GM23248 (cell line): ENCODE results near the gene AGAP1. TPM values are rescaled to one million over a fixed set of nuclear protein-coding genes. Genes with fewer than 3 reads are reported as not detected.

Experiments
- DNase-seq: peaks from one replicate; pipeline ENCODE4 v3.0.0-alpha.2; 2015
- H2AFZ ChIP-seq: fragments of 200-600 bp; sonication (generic); 2 replicates; pipeline ENCODE4 v1.6.1; 2016; ENCODE audit warnings: antibody characterized with exemption
- H3F3A ChIP-seq: fragments of 200-600 bp; sonication (generic); 2 replicates; pipeline ENCODE4 v1.6.1; 2016; ENCODE audit warnings: mild to moderate bottlenecking, antibody characterized with exemption, mixed run types; ENCODE audit not compliant: insufficient read depth
- H3K27ac ChIP-seq: fragments of 200-600 bp; sonication (generic); 2 replicates; pipeline ENCODE4 v1.5.1; 2016; ENCODE audit warnings: mild to moderate bottlenecking
- H3K27me3 ChIP-seq: fragments of 200-600 bp; sonication (generic); replicated peaks from 2 replicates; pipeline ENCODE4 v1.6.1; 2016; ENCODE audit warnings: mild to moderate bottlenecking; ENCODE audit not compliant: insufficient read depth
- H3K36me3 ChIP-seq: fragments of 200-600 bp; sonication (generic); 2 replicates; pipeline ENCODE4 v1.6.1; 2016; ENCODE audit warnings: low read depth, mild to moderate bottlenecking
- H3K4me1 ChIP-seq: fragments of 200-600 bp; sonication (generic); 2 replicates; pipeline ENCODE4 v1.6.1; 2016; ENCODE audit warnings: mild to moderate bottlenecking; ENCODE audit not compliant: insufficient read depth
- H3K4me2 ChIP-seq: fragments of 200-600 bp; sonication (generic); one replicate; pipeline ENCODE4 v1.6.1; 2016; ENCODE audit warnings: mild to moderate bottlenecking; ENCODE audit not compliant: unreplicated experiment
- H3K4me3 ChIP-seq: fragments of 200-600 bp; sonication (generic); 2 replicates; pipeline ENCODE4 v1.5.1; 2016; ENCODE audit warnings: mild to moderate bottlenecking
- H3K79me2 ChIP-seq: fragments of 200-600 bp; sonication (generic); 2 replicates; pipeline ENCODE4 v1.6.1; 2016; ENCODE audit warnings: mild to moderate bottlenecking; ENCODE audit not compliant: insufficient read depth
- H3K9ac ChIP-seq: fragments of 200-600 bp; sonication (generic); 2 replicates; pipeline ENCODE4 v1.6.1; 2016; ENCODE audit warnings: mild to moderate bottlenecking
- H3K9me2 ChIP-seq: fragments of 200-600 bp; sonication (generic); 2 replicates; pipeline ENCODE4 v1.6.1; 2016; ENCODE audit warnings: mixed run types, mild to moderate bottlenecking, moderate library complexity; ENCODE audit not compliant: insufficient read depth
- H3K9me3 ChIP-seq: fragments of 200-600 bp; sonication (generic); one replicate; pipeline ENCODE4 v1.6.1; 2017; ENCODE audit warnings: low read depth
- H4K20me1 ChIP-seq: fragments of 200-600 bp; sonication (generic); 2 replicates; pipeline ENCODE4 v1.6.0; 2016; ENCODE audit not compliant: insufficient read depth
- EZH2 ChIP-seq: fragments of 200-600 bp; sonication (generic); IDR thresholded peaks from 2 replicates; pipeline ENCODE4 v1.6.1; 2018; ENCODE audit warnings: antibody characterized with exemption, mild to moderate bottlenecking; ENCODE audit not compliant: insufficient read depth, poor library complexity, severe bottlenecking
- EZH2phosphoT487 ChIP-seq: fragments of 200-600 bp; sonication (generic); IDR thresholded peaks from 2 replicates; pipeline ENCODE4 v1.6.1; 2018; ENCODE audit warnings: antibody characterized with exemption, moderate library complexity, mild to moderate bottlenecking, low read depth; ENCODE audit not compliant: insufficient read depth
- WGBS, 2 experiments: methylation state at CpG; one replicate each; pipeline ENCODE4 v1.1.6; 2015 to 2017; ENCODE audit warnings: low lambda C conversion rate in 2 of 2, low coverage in 1 of 2; ENCODE audit errors: missing lambda C conversion rate in 2 of 2; 5-methylcytosine and 5-hydroxymethylcytosine counted together
- in situ Hi-C: fragments of 300-500 bp; cut with MboI; formaldehyde crosslinking; loops from 2 replicates; pipeline ENCODE4 v1.15.0; 2020
- polyA plus RNA-seq: library from polyadenylated mRNA; unstranded; fragments of >200 nt; fragmentation: Nextera tagmentation; extraction: Ambion mirVana; gene quantifications from 2 replicates; pipeline ENCODE4 v1.2.1, GENCODE V29; 2016
- total RNA-seq: library from RNA; depleted of rRNA; stranded (reverse); fragments of >200 nt; shearing (Covaris generic); gene quantifications from 2 replicates; pipeline ENCODE4 v1.2.3, GENCODE V29; 2014

AGAP1 gene
- total and polyA plus RNA-seq, 2 experiments from 2014 or later, result 2.2 to 9.9 TPM

DNA sequence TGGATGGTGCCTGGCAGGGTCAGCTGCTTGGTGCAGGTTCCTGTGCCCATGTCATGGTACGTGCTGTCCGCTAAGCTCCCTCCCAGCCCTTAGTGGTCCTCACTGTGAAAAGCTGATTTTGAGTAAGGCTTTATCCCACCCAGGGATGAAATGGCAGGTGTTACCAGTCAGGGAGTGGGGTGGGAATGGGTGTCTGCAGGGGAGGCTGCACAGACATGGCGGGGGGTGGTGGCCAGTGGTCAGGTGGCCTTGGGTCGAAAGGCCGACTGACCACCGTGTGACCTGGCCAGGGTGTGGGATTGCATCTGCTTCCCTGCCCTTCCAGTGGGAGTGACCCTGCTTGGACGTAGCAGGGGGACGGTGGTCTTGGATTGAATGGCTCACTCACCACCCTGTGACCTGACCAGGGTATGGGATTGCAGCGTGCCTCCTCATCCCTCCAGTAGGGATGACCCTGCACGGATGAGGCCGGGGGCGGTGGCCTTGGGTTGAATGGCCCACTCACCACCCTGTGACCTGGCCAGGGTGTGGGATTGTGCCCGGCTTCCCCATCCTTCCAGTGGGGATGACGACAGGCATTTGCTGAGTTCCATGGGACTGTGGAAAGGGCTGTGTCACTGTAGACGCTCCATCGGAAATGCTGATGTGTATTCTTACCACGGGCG, 29.8 kb downstream of the AGAP1 start:
- Histone ChIP-seq H3K9me2 (no peaks in the 10 kb centered on the region), H3K36me3 (no peaks in the 10 kb centered on the region), H4K20me1 (peaks cover 4% of the 10 kb centered on the region; the same call in 1 of the 2 replicates), H3K79me2 (peaks cover 92% of the 10 kb centered on the region), H3K4me1 (no peaks in the 10 kb centered on the region), H3F3A (no peaks in the 10 kb centered on the region), H3K4me3 (no peak overlapping the region), H3K27ac (no peak overlapping the region), H3K27me3 (no peaks in the 10 kb centered on the region), H3K9ac (no peak overlapping the region), H3K9me3 (no peaks in the 10 kb centered on the region), H3K4me2 (no peak overlapping the region), H2AFZ (no peak overlapping the region)
- in situ Hi-C loops, result no loop called here
- no peak for DNase-seq
- WGBS, 2 experiments, result 91 to 95% methylated on average over 18 of the region's 18 CpGs
- TF ChIP-seq EZH2, result no peak
- TF ChIP-seq EZH2phosphoT487, result no peak

GRCh38 chr2:235526166-235526565, 32.3 kb downstream of the AGAP1 start:
- H3K4me2 ChIP-seq, result no peak overlapping the region
- H3K27ac ChIP-seq, result no peak overlapping the region
- H3K4me1 ChIP-seq, result no peaks in the 10 kb centered on the region
- peaks cover 92% of the 10 kb centered on the region for H3K79me2 ChIP-seq
- H3K27me3 ChIP-seq, result no peaks in the 10 kb centered on the region
- DNase-seq, result no peak
- WGBS, 2 experiments, result 57 to 76% methylated on average over 1 of the region's 1 CpG
- H3K9ac ChIP-seq, result no peak overlapping the region
- TF ChIP-seq EZH2 (no peak), EZH2phosphoT487 (no peak)
- H2AFZ ChIP-seq, result no peak overlapping the region
- no peaks in the 10 kb centered on the region for H3K9me3 ChIP-seq
- H3K9me2 ChIP-seq, result no peaks in the 10 kb centered on the region
- H3F3A ChIP-seq, result no peaks in the 10 kb centered on the region
- in situ Hi-C loops, result no loop called here
- H4K20me1 ChIP-seq, result peaks cover 4% of the 10 kb centered on the region; the same call in 1 of the 2 replicates
- H3K4me3 ChIP-seq, result no peak overlapping the region
- no peaks in the 10 kb centered on the region for H3K36me3 ChIP-seq

GRCh38 chr2:235527806-235528469, 34.1 kb downstream of the AGAP1 start:
- Histone ChIP-seq H3K4me2 (no peak overlapping the region), H3K27ac (no peak overlapping the region), H3F3A (no peaks in the 10 kb centered on the region), H3K4me3 (no peak overlapping the region), H3K36me3 (no peaks in the 10 kb centered on the region), H2AFZ (no peak overlapping the region), H3K4me1 (0 out of 2 replicates have a peak, but pooled peaks cover under 1% of the 10 kb centered on the region), H3K79me2 (peaks cover 90% of the 10 kb centered on the region), H4K20me1 (peaks cover 4% of the 10 kb centered on the region; the same call in 1 of the 2 replicates), H3K27me3 (no peaks in the 10 kb centered on the region), H3K9me2 (no peaks in the 10 kb centered on the region), H3K9ac (no peak overlapping the region), H3K9me3 (no peaks in the 10 kb centered on the region)
- peak; percentile 24 for DNase-seq
- 68 to 69% methylated on average over 3 to 7 of the region's 7 CpGs for WGBS, 2 experiments
- TF ChIP-seq EZH2phosphoT487 (no peak), EZH2 (no peak)
- in situ Hi-C loops, result no loop called here

DNA sequence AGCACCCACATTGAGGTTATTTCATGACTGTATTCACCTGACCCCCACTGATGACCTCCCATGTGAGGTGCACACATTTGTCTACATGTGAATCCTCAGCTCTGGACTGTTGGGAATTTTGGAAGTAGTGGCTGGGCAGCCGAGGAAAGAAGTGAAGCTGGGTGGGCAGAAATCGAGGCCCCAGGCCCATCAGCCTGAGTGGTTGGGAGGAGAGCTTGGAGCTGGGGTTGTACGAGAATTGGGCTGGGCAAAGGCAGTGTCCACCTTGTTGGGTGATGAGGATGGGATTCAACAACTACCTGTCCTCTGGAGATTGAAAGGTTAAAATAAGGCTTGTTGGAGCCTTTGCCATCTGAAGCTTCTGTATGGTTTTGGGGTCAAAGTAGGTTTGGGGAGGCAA, 35.8 kb downstream of the AGAP1 start:
- in situ Hi-C loops, result no loop called here
- no peak overlapping the region for H2AFZ ChIP-seq
- no peak overlapping the region for H3K4me2 ChIP-seq
- H3K79me2 ChIP-seq, result peaks cover 90% of the 10 kb centered on the region
- H3K4me1 ChIP-seq, result 0 out of 2 replicates have a peak, but pooled peaks cover 8% of the 10 kb centered on the region
- H3K9ac ChIP-seq, result no peak overlapping the region
- H3K4me3 ChIP-seq, result no peak overlapping the region
- DNase-seq, result no peak
- no peaks in the 10 kb centered on the region for H3K36me3 ChIP-seq
- H3K9me2 ChIP-seq, result no peaks in the 10 kb centered on the region
- WGBS, 2 experiments, result 96% methylated on average over 3 of the region's 3 CpGs
- peaks cover 4% of the 10 kb centered on the region; the same call in 1 of the 2 replicates for H4K20me1 ChIP-seq
- no peak for TF ChIP-seq EZH2
- TF ChIP-seq EZH2phosphoT487, result no peak
- no peaks in the 10 kb centered on the region for H3K9me3 ChIP-seq
- no peaks in the 10 kb centered on the region for H3F3A ChIP-seq
- no peaks in the 10 kb centered on the region for H3K27me3 ChIP-seq
- H3K27ac ChIP-seq, result no peak overlapping the region
